Prostate gland (tissue), 2 donors: Measurements from ENCODE around the gene FCN1. TPM values are rescaled to one million over a fixed set of nuclear protein-coding genes. Genes with fewer than 3 reads are reported as not detected.

Experiments used
- DNase-seq: peaks from one replicate; pipeline ENCODE4 v3.0.0-alpha.2; 2019; ENCODE audit warnings: low spot score
- H3K27ac ChIP-seq, 2 donors: fragments of 200-600 bp; sonication (generic); 2 replicates each; pipeline ENCODE4 v1.5.1; 2017 to 2019
- H3K27me3 ChIP-seq: fragments of 200-600 bp; sonication (generic); replicated peaks from 2 replicates; pipeline ENCODE4 v1.5.1; 2019; ENCODE audit not compliant: insufficient read depth
- H3K36me3 ChIP-seq, 2 donors: fragments of 200-600 bp; sonication (generic); 1 replicate in 1 of 2; 2 replicates in 1 of 2; pipeline versions ENCODE4 v1.5.1 to v1.8.1; 2017 to 2019
- H3K4me1 ChIP-seq: fragments of 200-600 bp; sonication (generic); replicated peaks from 2 replicates; pipeline ENCODE4 v1.5.1; 2019
- H3K4me3 ChIP-seq, 2 donors: fragments of 200-600 bp; sonication (generic); 2 replicates each; pipeline ENCODE4 v1.5.1; 2017 to 2019
- H3K9me3 ChIP-seq: fragments of 200-600 bp; sonication (generic); 2 replicates; pipeline ENCODE4 v1.5.1; 2017
- CTCF ChIP-seq, 4 experiments: fragments of 200-600 bp in 2 of 4; fragments of 450-650 bp in 2 of 4; sonication (generic) in 2 of 4; IDR thresholded peaks; 1 replicate in 3 of 4; 2 replicates in 1 of 4; pipeline ENCODE4 v1.5.1; 2016 to 2019; ENCODE audit warnings: antibody characterized with exemption in 4 of 4, mild to moderate bottlenecking in 2 of 4, moderate library complexity in 2 of 4
- POLR2A ChIP-seq: fragments of 450-650 bp; IDR thresholded peaks from one replicate; pipeline ENCODE4 v1.6.1; 2016; ENCODE audit warnings: antibody characterized with exemption, mild to moderate bottlenecking
- POLR2AphosphoS5 ChIP-seq: sonication (generic); formaldehyde crosslinking; IDR thresholded peaks from one replicate; pipeline ENCODE4 v1.6.1; 2017; ENCODE audit warnings: antibody characterized with exemption
- WGBS: methylation state at CpG from one replicate; pipeline ENCODE4 v1.1.5; 2018; 5-methylcytosine and 5-hydroxymethylcytosine counted together
- intact Hi-C: fragments of 100-400 bp; cut with DNase I; formaldehyde crosslinking; loops from one replicate; pipeline ENCODE4 v1.14.2; 2022
- total RNA-seq, 2 donors: library from RNA; depleted of rRNA; stranded (reverse); fragments of >200 nt; gene quantifications; one replicate each; pipeline ENCODE4 v1.1.0, GENCODE V29; 2016

Gene FCN1
- total RNA-seq, 2 donors from 2014 or later = 0.23 to 0.34 TPM

- Histone ChIP-seq H3K4me1 (no peaks in the 10 kb centered on the region), H3K4me3 (no peak overlapping the region), H3K36me3 (no peaks in the 10 kb centered on the region), H3K27ac (no peak overlapping the region), H3K27me3 (peaks cover 1% of the 10 kb centered on the region), H3K9me3 (no peaks in the 10 kb centered on the region)
- intact Hi-C loops = no loop called here
- no peak for TF ChIP-seq CTCF (IDR thresholded peaks at IDR 0.05)
- no peak for TF ChIP-seq POLR2A
- no peak for TF ChIP-seq POLR2AphosphoS5
- WGBS = 78% methylated on average over 17 of the region's 17 CpGs
- DNase-seq = no peak
These were observed 17.4 kb upstream of the FCN1 start for GRCh38 chr9:134935056-134935640.

- Histone ChIP-seq H3K4me1 (no peaks in the 10 kb centered on the region), H3K27ac (no peak overlapping the region), H3K36me3 (no peaks in the 10 kb centered on the region), H3K4me3 (no peak overlapping the region), H3K9me3 (no peaks in the 10 kb centered on the region), H3K27me3 (no peaks in the 10 kb centered on the region)
- 88% methylated on average over 10 of the region's 10 CpGs for WGBS
- no peak for DNase-seq
- intact Hi-C loops = no loop called here
- TF ChIP-seq POLR2AphosphoS5 (no peak), CTCF (IDR thresholded peaks at IDR 0.05) (no peak), POLR2A (no peak)
These were observed 15.5 kb upstream of the FCN1 start for GRCh38 chr9:134933076-134933659.

- no peaks in the 10 kb centered on the region for H3K36me3 ChIP-seq
- H3K4me3 ChIP-seq = no peak overlapping the region
- intact Hi-C loops = no loop called here
- no peak for TF ChIP-seq CTCF (IDR thresholded peaks at IDR 0.05)
- no peak for TF ChIP-seq POLR2AphosphoS5
- no peak for TF ChIP-seq POLR2A
- H3K27me3 ChIP-seq = no peaks in the 10 kb centered on the region
- H3K4me1 ChIP-seq = no peaks in the 10 kb centered on the region
- no peak for DNase-seq
- 87% methylated on average over 5 of the region's 5 CpGs for WGBS
- no peaks in the 10 kb centered on the region for H3K9me3 ChIP-seq
- no peak overlapping the region for H3K27ac ChIP-seq
These were observed 14.9 kb upstream of the FCN1 start for GRCh38 chr9:134932606-134933005.

GRCh38 chr9:134932171-134932570 lies 14.5 kb upstream of the FCN1 start:
- Histone ChIP-seq H3K4me3 (no peak overlapping the region), H3K27ac (no peak overlapping the region), H3K36me3 (no peaks in the 10 kb centered on the region), H3K27me3 (no peaks in the 10 kb centered on the region), H3K4me1 (no peaks in the 10 kb centered on the region), H3K9me3 (no peaks in the 10 kb centered on the region)
- TF ChIP-seq CTCF (IDR thresholded peaks at IDR 0.05) = no peak
- DNase-seq = no peak
- intact Hi-C loops = no loop called here
- whole genome bisulfite sequencing = 92% methylated on average over 12 of the region's 12 CpGs

GRCh38 chr9:134930398-134930797 lies 12.7 kb upstream of the FCN1 start:
- Histone ChIP-seq H3K27ac (no peak overlapping the region), H3K4me3 (no peak overlapping the region), H3K36me3 (no peaks in the 10 kb centered on the region), H3K9me3 (no peaks in the 10 kb centered on the region), H3K27me3 (no peaks in the 10 kb centered on the region), H3K4me1 (no peaks in the 10 kb centered on the region)
- TF ChIP-seq POLR2AphosphoS5 = no peak
- no peak for TF ChIP-seq POLR2A
- no peak for TF ChIP-seq CTCF (IDR thresholded peaks at IDR 0.05)
- intact Hi-C loops = no loop called here
- WGBS = 78% methylated on average over 13 of the region's 13 CpGs
- DNase-seq = no peak
